H9 (cell line): ENCODE measurements around the gene H6PD. TPM values are rescaled to one million over a fixed set of nuclear protein-coding genes. Genes with fewer than 3 reads are reported as not detected.

Experiments
- DNase-seq: peaks from one replicate; pipeline ENCODE4 v3.0.0-alpha.2; 2017
- H2AFZ ChIP-seq: one replicate; pipeline ENCODE4 v1.6.1; 2013; ENCODE audit warnings: mild to moderate bottlenecking, low read length, control low read depth, moderate library complexity
- H2AK5ac ChIP-seq: 2 replicates; pipeline ENCODE4 v1.6.1; 2013; ENCODE audit warnings: low read length, control low read depth, mixed read lengths; ENCODE audit not compliant: insufficient read length
- H2BK120ac ChIP-seq: one replicate; pipeline ENCODE4 v1.6.1; 2013; ENCODE audit warnings: low read depth, mild to moderate bottlenecking, low read length, control low read depth, inconsistent platforms; ENCODE audit not compliant: poor library complexity, severe bottlenecking
- H2BK12ac ChIP-seq: 2 replicates; pipeline ENCODE4 v1.6.1; 2013; ENCODE audit warnings: low read length, control low read depth, mixed read lengths, low read depth; ENCODE audit not compliant: insufficient read length
- H2BK15ac ChIP-seq: 2 replicates; pipeline ENCODE4 v1.6.1; 2013; ENCODE audit warnings: low read depth, low read length, control low read depth
- H2BK20ac ChIP-seq: one replicate; pipeline ENCODE4 v1.6.1; 2013; ENCODE audit warnings: low read depth, mild to moderate bottlenecking, low read length, control low read depth, inconsistent platforms; ENCODE audit not compliant: poor library complexity, severe bottlenecking
- H2BK5ac ChIP-seq: 2 replicates; pipeline ENCODE4 v1.6.1; 2013; ENCODE audit warnings: low read length, control low read depth, mixed read lengths; ENCODE audit not compliant: insufficient read length
- H3K14ac ChIP-seq: 2 replicates; pipeline ENCODE4 v1.6.1; 2013; ENCODE audit warnings: low read length, control low read depth; ENCODE audit not compliant: insufficient read depth
- H3K18ac ChIP-seq: 2 replicates; pipeline ENCODE4 v1.6.1; 2013; ENCODE audit warnings: low read depth, mild to moderate bottlenecking, mixed read lengths, low read length, control low read depth; ENCODE audit not compliant: insufficient read length
- H3K23ac ChIP-seq: 2 replicates; pipeline ENCODE4 v1.6.1; 2013; ENCODE audit warnings: low read length, control low read depth, mixed read lengths, low read depth; ENCODE audit not compliant: insufficient read length
- H3K23me2 ChIP-seq: 2 replicates; pipeline ENCODE4 v1.6.1; 2013; ENCODE audit warnings: low read depth, mild to moderate bottlenecking, mixed read lengths, low read length, control low read depth; ENCODE audit not compliant: insufficient read length, poor library complexity, severe bottlenecking
- H3K27ac ChIP-seq: 2 replicates; pipeline ENCODE4 v1.5.1; 2013; ENCODE audit warnings: low read length, control low read depth, mixed read lengths, low read depth; ENCODE audit not compliant: insufficient read length
- H3K27me3 ChIP-seq: 2 replicates; pipeline ENCODE4 v1.6.1; 2013; ENCODE audit warnings: low read length, control low read depth, inconsistent platforms; ENCODE audit not compliant: insufficient read depth
- H3K4ac ChIP-seq: 2 replicates; pipeline ENCODE4 v1.6.1; 2013; ENCODE audit warnings: low read depth, mild to moderate bottlenecking, control low read depth, inconsistent platforms, low read length, moderate library complexity
- H3K4me1 ChIP-seq: 2 replicates; pipeline ENCODE4 v1.6.1; 2013; ENCODE audit warnings: low read length, control low read depth, inconsistent platforms; ENCODE audit not compliant: insufficient read depth
- H3K4me2 ChIP-seq: 2 replicates; pipeline ENCODE4 v1.6.1; 2013; ENCODE audit warnings: low read length, control low read depth, mixed read lengths; ENCODE audit not compliant: insufficient read length, insufficient read depth
- H3K56ac ChIP-seq: 2 replicates; pipeline ENCODE4 v1.6.1; 2013; ENCODE audit warnings: low read depth, mild to moderate bottlenecking, mixed read lengths, low read length, control low read depth; ENCODE audit not compliant: insufficient read length
- H3K79me1 ChIP-seq: 2 replicates; pipeline ENCODE4 v1.6.1; 2013; ENCODE audit warnings: low read depth, mild to moderate bottlenecking, moderate library complexity, low read length, control low read depth, inconsistent platforms; ENCODE audit not compliant: insufficient read depth, poor library complexity, severe bottlenecking
- H3K79me2 ChIP-seq: 2 replicates; pipeline ENCODE4 v1.6.1; 2013; ENCODE audit warnings: low read length, control low read depth, inconsistent platforms; ENCODE audit not compliant: insufficient read depth
- H3K9ac ChIP-seq: 2 replicates; pipeline ENCODE4 v1.6.1; 2013; ENCODE audit warnings: low read length, control low read depth, mixed read lengths; ENCODE audit not compliant: insufficient read length; ENCODE audit errors: extremely low read depth
- H3K9me3 ChIP-seq: one replicate; pipeline ENCODE4 v1.6.1; 2013; ENCODE audit warnings: low read depth, low read length, inconsistent platforms; ENCODE audit not compliant: control insufficient read depth
- H3T11ph ChIP-seq: one replicate; pipeline ENCODE4 v1.6.1; 2013; ENCODE audit warnings: mild to moderate bottlenecking, low read length, control low read depth, inconsistent platforms
- H4K20me1 ChIP-seq: one replicate; pipeline ENCODE4 v1.6.1; 2013; ENCODE audit not compliant: control insufficient read depth, insufficient read length, insufficient read depth
- H4K5ac ChIP-seq: 2 replicates; pipeline ENCODE4 v1.6.1; 2013; ENCODE audit warnings: low read depth, mild to moderate bottlenecking, mixed read lengths, low read length, control low read depth; ENCODE audit not compliant: insufficient read length
- H4K8ac ChIP-seq: replicated peaks from 2 replicates; pipeline ENCODE4 v1.6.1; 2013; ENCODE audit warnings: low read length, control low read depth, mixed read lengths, low read depth; ENCODE audit not compliant: insufficient read length
- H4K91ac ChIP-seq: 2 replicates; pipeline ENCODE4 v1.6.1; 2013; ENCODE audit warnings: low read depth, mild to moderate bottlenecking, moderate library complexity, mixed read lengths, low read length, control low read depth; ENCODE audit not compliant: insufficient read length
- H3K27ac Mint-ChIP-seq, 3 experiments: 2 replicates in 2 of 3; 3 replicates in 1 of 3; pipeline ENCODE4 v1.8.0; 2020 to 2021; ENCODE audit warnings: mixed read lengths in 3 of 3, mild to moderate bottlenecking in 1 of 3, moderate library complexity in 1 of 3
- H3K27me3 Mint-ChIP-seq: 2 replicates; pipeline ENCODE4 v1.8.0; 2021; ENCODE audit warnings: low read depth, mild to moderate bottlenecking, moderate library complexity, mixed read lengths
- H3K36me3 Mint-ChIP-seq, 3 experiments: 2 replicates in 2 of 3; 3 replicates in 1 of 3; pipeline ENCODE4 v1.8.0; 2020 to 2021; ENCODE audit warnings: low read depth in 3 of 3, mixed read lengths in 3 of 3; ENCODE audit not compliant: insufficient read depth in 1 of 3
- H3K4me1 Mint-ChIP-seq, 2 experiments: 2 replicates each; pipeline ENCODE4 v1.8.0; 2020; ENCODE audit warnings: mixed read lengths in 2 of 2
- H3K4me3 Mint-ChIP-seq, 2 experiments: 2 replicates in 1 of 2; 3 replicates in 1 of 2; pipeline ENCODE4 v1.8.0; 2020 to 2021; ENCODE audit warnings: mild to moderate bottlenecking in 2 of 2, mixed read lengths in 2 of 2, moderate library complexity in 1 of 2
- H3K9me3 Mint-ChIP-seq, 2 experiments: 2 replicates in 1 of 2; 3 replicates in 1 of 2; pipeline ENCODE4 v1.8.0; 2020; ENCODE audit warnings: mild to moderate bottlenecking in 2 of 2, mixed read lengths in 2 of 2, moderate library complexity in 1 of 2
- WGBS: extraction: QIAGEN DNeasy Blood & Tissue Kit; methylation state at CpG from one replicate; pipeline ENCODE4 v1.1.7; 2013; ENCODE audit warnings: missing lambda C conversion rate, low lambda C conversion rate, mixed read lengths; ENCODE audit not compliant: insufficient read length; ENCODE audit errors: extremely low coverage; 5-methylcytosine and 5-hydroxymethylcytosine counted together
- total RNA-seq: library from RNA; stranded (reverse); gene quantifications from 2 replicates; pipeline ENCODE4 v1.2.1, GENCODE V29; 2021
- TF ChIP-seq, protein P1 (sequence below): fragments of 200-600 bp; sonication (generic); conservative IDR thresholded peaks from 3 replicates; pipeline ENCODE4 v1.8.0; 2021; ENCODE audit warnings: antibody characterized with exemption, mild to moderate bottlenecking

Gene H6PD
- total RNA-seq, 1 experiment from 2014 or later = 7.9 TPM

DNA sequence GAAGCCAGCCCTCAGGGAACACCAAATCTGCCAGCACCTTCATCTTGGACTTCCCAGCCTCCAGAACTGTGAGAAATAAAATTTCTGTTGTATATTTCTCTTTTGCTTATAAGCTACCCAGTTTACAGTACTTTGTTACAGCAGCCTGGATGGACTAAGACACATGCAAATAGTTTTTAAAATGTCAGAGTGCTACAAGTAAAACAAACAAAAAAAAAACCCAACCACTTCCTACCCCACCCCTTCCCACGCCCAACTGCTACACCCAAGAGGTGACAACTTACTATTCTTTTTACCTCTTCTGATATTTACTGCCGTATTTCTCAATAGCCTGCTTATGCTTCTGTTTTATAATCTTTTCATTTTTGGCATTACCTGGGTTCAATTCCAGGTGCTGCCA lies 49.5 kb downstream of the H6PD start:
- H3T11ph ChIP-seq = no peak overlapping the region
- H2BK12ac ChIP-seq = no peak overlapping the region
- Mint-ChIP-seq H3K9me3 (peaks cover 22 to 30% of the 10 kb centered on the region in 2 experiments), H3K27me3 (peaks cover 26% of the 10 kb centered on the region), H3K36me3 (peaks cover 0 to 4% (median 0%) of the 10 kb centered on the region in 3 experiments; a peak in 2 of 7 replicates), H3K4me1 (peaks cover 12 to 15% of the 10 kb centered on the region in 2 experiments), H3K27ac (no peak overlapping the region; a peak in 1 of 7 replicates), H3K4me3 (no peak overlapping the region)
- no peak overlapping the region for H3K14ac ChIP-seq
- H3K18ac ChIP-seq = no peak overlapping the region
- H3K4me1 ChIP-seq = no peaks in the 10 kb centered on the region; the same call in 1 of the 2 replicates
- H3K9me3 ChIP-seq = no peaks in the 10 kb centered on the region
- H3K56ac ChIP-seq = no peak overlapping the region
- no peaks in the 10 kb centered on the region for H3K79me1 ChIP-seq
- H4K8ac ChIP-seq = no peak overlapping the region
- no peak for DNase-seq
- H3K4me2 ChIP-seq = no peak overlapping the region
- no peaks in the 10 kb centered on the region for H3K79me2 ChIP-seq
- no peaks in the 10 kb centered on the region for H3K23me2 ChIP-seq
- no peak overlapping the region for H2AFZ ChIP-seq
- no peak overlapping the region for H2BK120ac ChIP-seq
- no peaks in the 10 kb centered on the region for H4K20me1 ChIP-seq
- no peak overlapping the region for H3K9ac ChIP-seq
- H3K27ac ChIP-seq = no peak overlapping the region
- no peak overlapping the region for H2AK5ac ChIP-seq
- no peak overlapping the region for H4K91ac ChIP-seq
- no peak overlapping the region for H3K4ac ChIP-seq
- no peak overlapping the region for H4K5ac ChIP-seq
- no peak overlapping the region for H2BK20ac ChIP-seq
- H2BK15ac ChIP-seq = no peak overlapping the region
- no peak overlapping the region for H3K23ac ChIP-seq
- no peak overlapping the region for H2BK5ac ChIP-seq
- TF ChIP-seq, protein P1, sequence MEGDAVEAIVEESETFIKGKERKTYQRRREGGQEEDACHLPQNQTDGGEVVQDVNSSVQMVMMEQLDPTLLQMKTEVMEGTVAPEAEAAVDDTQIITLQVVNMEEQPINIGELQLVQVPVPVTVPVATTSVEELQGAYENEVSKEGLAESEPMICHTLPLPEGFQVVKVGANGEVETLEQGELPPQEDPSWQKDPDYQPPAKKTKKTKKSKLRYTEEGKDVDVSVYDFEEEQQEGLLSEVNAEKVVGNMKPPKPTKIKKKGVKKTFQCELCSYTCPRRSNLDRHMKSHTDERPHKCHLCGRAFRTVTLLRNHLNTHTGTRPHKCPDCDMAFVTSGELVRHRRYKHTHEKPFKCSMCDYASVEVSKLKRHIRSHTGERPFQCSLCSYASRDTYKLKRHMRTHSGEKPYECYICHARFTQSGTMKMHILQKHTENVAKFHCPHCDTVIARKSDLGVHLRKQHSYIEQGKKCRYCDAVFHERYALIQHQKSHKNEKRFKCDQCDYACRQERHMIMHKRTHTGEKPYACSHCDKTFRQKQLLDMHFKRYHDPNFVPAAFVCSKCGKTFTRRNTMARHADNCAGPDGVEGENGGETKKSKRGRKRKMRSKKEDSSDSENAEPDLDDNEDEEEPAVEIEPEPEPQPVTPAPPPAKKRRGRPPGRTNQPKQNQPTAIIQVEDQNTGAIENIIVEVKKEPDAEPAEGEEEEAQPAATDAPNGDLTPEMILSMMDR = no peak
- 100% methylated on average over 1 of the region's 2 CpGs for WGBS
- no peaks in the 10 kb centered on the region for H3K27me3 ChIP-seq
